ENCODE data around the gene DPYSL3.

The DPYSL3 gene

GRCh38 chr5:147490989-147491388 is 18.9 kb downstream of the DPYSL3 start:
- DNase-seq (ENCODE audit: extremely low spot score), result no peak
- CTCF ChIA-PET, result no interaction called here
- TF ChIP-seq CTBP1 (IDR thresholded peaks at IDR 0.05; ENCODE audit: borderline replicate concordance) (no peak), BHLHE40 (IDR thresholded peaks at IDR 0.05; ENCODE audit: borderline replicate concordance) (no peak), ZNF384 (IDR thresholded peaks at IDR 0.05) (no peak), ARNT (IDR thresholded peaks at IDR 0.05) (no peak), NFRKB (IDR thresholded peaks at IDR 0.05) (no peak), FOXM1 (IDR thresholded peaks at IDR 0.05; ENCODE audit: borderline replicate concordance) (no peak), SP1 (IDR thresholded peaks at IDR 0.05) (no peak), TARDBP (IDR thresholded peaks at IDR 0.05) (no peak), HDGF (IDR thresholded peaks at IDR 0.05; ENCODE audit: borderline replicate concordance) (no peak), FOXK2 (IDR thresholded peaks at IDR 0.05) (no peak), PKNOX1 (IDR thresholded peaks at IDR 0.05) (no peak), LEF1 (IDR thresholded peaks at IDR 0.05; ENCODE audit: borderline replicate concordance) (no peak), FOXA1 (IDR thresholded peaks at IDR 0.05) (no peak), L3MBTL2 (conservative IDR thresholded peaks at IDR 0.05) (no peak), ELF4 (IDR thresholded peaks at IDR 0.05) (no peak), SUZ12 (IDR thresholded peaks at IDR 0.05) (no peak)
- POLR2A ChIA-PET, result no interaction called here

GRCh38 chr5:147487031-147487750 is 22.7 kb downstream of the DPYSL3 start:
- POLR2A ChIA-PET, result no interaction called here
- CTCF ChIA-PET, result no interaction called here
- DNase-seq (ENCODE audit: extremely low spot score), result no peak
- no peak for TF ChIP-seq CTBP1 (IDR thresholded peaks at IDR 0.05; ENCODE audit: borderline replicate concordance)
- TF ChIP-seq FOXA1 (IDR thresholded peaks at IDR 0.05), result no peak
- TF ChIP-seq SP1 (IDR thresholded peaks at IDR 0.05), result no peak
- TF ChIP-seq HDGF (IDR thresholded peaks at IDR 0.05; ENCODE audit: borderline replicate concordance), result no peak
- TF ChIP-seq L3MBTL2 (conservative IDR thresholded peaks at IDR 0.05), result no peak
- TF ChIP-seq ZNF384 (IDR thresholded peaks at IDR 0.05), result no peak
- no peak for TF ChIP-seq LEF1 (IDR thresholded peaks at IDR 0.05; ENCODE audit: borderline replicate concordance)
- TF ChIP-seq FOXK2 (IDR thresholded peaks at IDR 0.05), result no peak
- TF ChIP-seq ELF4 (IDR thresholded peaks at IDR 0.05), result no peak
- TF ChIP-seq NFRKB (IDR thresholded peaks at IDR 0.05), result no peak
- no peak for TF ChIP-seq TARDBP (IDR thresholded peaks at IDR 0.05)
- no peak for TF ChIP-seq ARNT (IDR thresholded peaks at IDR 0.05)
- TF ChIP-seq FOXM1 (IDR thresholded peaks at IDR 0.05; ENCODE audit: borderline replicate concordance), result no peak
- no peak for TF ChIP-seq SUZ12 (IDR thresholded peaks at IDR 0.05)
- TF ChIP-seq BHLHE40 (IDR thresholded peaks at IDR 0.05; ENCODE audit: borderline replicate concordance), result no peak
- no peak for TF ChIP-seq PKNOX1 (IDR thresholded peaks at IDR 0.05)

GRCh38 chr5:147485814-147486213 is 24.1 kb downstream of the DPYSL3 start:
- ChIA-PET CTCF (no interaction called here), POLR2A (no interaction called here)
- no peak for TF ChIP-seq ELF4 (IDR thresholded peaks at IDR 0.05)
- TF ChIP-seq FOXM1 (IDR thresholded peaks at IDR 0.05; ENCODE audit: borderline replicate concordance), result no peak
- no peak for TF ChIP-seq PKNOX1 (IDR thresholded peaks at IDR 0.05)
- TF ChIP-seq NFRKB (IDR thresholded peaks at IDR 0.05), result no peak
- TF ChIP-seq HDGF (IDR thresholded peaks at IDR 0.05; ENCODE audit: borderline replicate concordance), result no peak
- no peak for TF ChIP-seq SP1 (IDR thresholded peaks at IDR 0.05)
- no peak for TF ChIP-seq FOXA1 (IDR thresholded peaks at IDR 0.05)
- TF ChIP-seq TARDBP (IDR thresholded peaks at IDR 0.05), result no peak
- no peak for TF ChIP-seq ARNT (IDR thresholded peaks at IDR 0.05)
- TF ChIP-seq BHLHE40 (IDR thresholded peaks at IDR 0.05; ENCODE audit: borderline replicate concordance), result no peak
- TF ChIP-seq FOXK2 (IDR thresholded peaks at IDR 0.05), result no peak
- no peak for TF ChIP-seq L3MBTL2 (conservative IDR thresholded peaks at IDR 0.05)
- DNase-seq (ENCODE audit: extremely low spot score), result no peak

- ChIA-PET POLR2A (no interaction called here), CTCF (no interaction called here)
- TF ChIP-seq ELF4 (IDR thresholded peaks at IDR 0.05) (no peak), SP1 (IDR thresholded peaks at IDR 0.05) (no peak), LEF1 (IDR thresholded peaks at IDR 0.05; ENCODE audit: borderline replicate concordance) (no peak), L3MBTL2 (conservative IDR thresholded peaks at IDR 0.05) (no peak), HDGF (IDR thresholded peaks at IDR 0.05; ENCODE audit: borderline replicate concordance) (no peak), PKNOX1 (IDR thresholded peaks at IDR 0.05) (no peak), SUZ12 (IDR thresholded peaks at IDR 0.05) (no peak), CTBP1 (IDR thresholded peaks at IDR 0.05; ENCODE audit: borderline replicate concordance) (no peak), ARNT (IDR thresholded peaks at IDR 0.05) (no peak), BHLHE40 (IDR thresholded peaks at IDR 0.05; ENCODE audit: borderline replicate concordance) (no peak), ZNF384 (IDR thresholded peaks at IDR 0.05) (no peak), NFRKB (IDR thresholded peaks at IDR 0.05) (no peak), TARDBP (IDR thresholded peaks at IDR 0.05) (no peak), FOXK2 (IDR thresholded peaks at IDR 0.05) (no peak), FOXM1 (IDR thresholded peaks at IDR 0.05; ENCODE audit: borderline replicate concordance) (no peak), FOXA1 (IDR thresholded peaks at IDR 0.05) (no peak)
- DNase-seq (ENCODE audit: extremely low spot score), result no peak
Measured at GRCh38 chr5:147485046-147485445, 24.8 kb downstream of the DPYSL3 start.

GRCh38 chr5:147484708-147485020 is 25.2 kb downstream of the DPYSL3 start:
- POLR2A ChIA-PET, result no interaction called here
- DNase-seq (ENCODE audit: extremely low spot score), result no peak
- no peak for TF ChIP-seq FOXM1 (IDR thresholded peaks at IDR 0.05; ENCODE audit: borderline replicate concordance)
- no peak for TF ChIP-seq L3MBTL2 (conservative IDR thresholded peaks at IDR 0.05)
- no peak for TF ChIP-seq SUZ12 (IDR thresholded peaks at IDR 0.05)
- no peak for TF ChIP-seq CTBP1 (IDR thresholded peaks at IDR 0.05; ENCODE audit: borderline replicate concordance)
- TF ChIP-seq TARDBP (IDR thresholded peaks at IDR 0.05), result no peak
- no peak for TF ChIP-seq BHLHE40 (IDR thresholded peaks at IDR 0.05; ENCODE audit: borderline replicate concordance)
- CTCF ChIA-PET, result no interaction called here
